ENCODE data around the gene NOTCH2.
"Not testable (repeated sequence)": the region's sequence is repeated elsewhere in the genome, so short reads cannot be mapped to it uniquely, and the experiment has no call there.

GRCh38 chr1:120109180-120109579 lies 39.7 kb upstream of the NOTCH2 start:
- TF ChIP-seq EZH2 (IDR thresholded peaks at IDR 0.05; ENCODE audit: borderline replicate concordance, low read depth, low read length); MTF1 (CRISPR knock-in tag; IDR thresholded peaks at IDR 0.05; ENCODE audit: borderline replicate concordance); JUNB (CRISPR knock-in tag; conservative IDR thresholded peaks at IDR 0.05); CREB1 (IDR thresholded peaks at IDR 0.05); CREB1 (CRISPR knock-in tag; IDR thresholded peaks at IDR 0.05); FOSL1 (tag; conservative IDR thresholded peaks at IDR 0.05); ZBTB11 (CRISPR knock-in tag; IDR thresholded peaks at IDR 0.05); ZNF280B (CRISPR knock-in tag; IDR thresholded peaks at IDR 0.05); ZNF24 (IDR thresholded peaks at IDR 0.05): not testable (repeated sequence)
- TF ChIP-seq, protein P1, sequence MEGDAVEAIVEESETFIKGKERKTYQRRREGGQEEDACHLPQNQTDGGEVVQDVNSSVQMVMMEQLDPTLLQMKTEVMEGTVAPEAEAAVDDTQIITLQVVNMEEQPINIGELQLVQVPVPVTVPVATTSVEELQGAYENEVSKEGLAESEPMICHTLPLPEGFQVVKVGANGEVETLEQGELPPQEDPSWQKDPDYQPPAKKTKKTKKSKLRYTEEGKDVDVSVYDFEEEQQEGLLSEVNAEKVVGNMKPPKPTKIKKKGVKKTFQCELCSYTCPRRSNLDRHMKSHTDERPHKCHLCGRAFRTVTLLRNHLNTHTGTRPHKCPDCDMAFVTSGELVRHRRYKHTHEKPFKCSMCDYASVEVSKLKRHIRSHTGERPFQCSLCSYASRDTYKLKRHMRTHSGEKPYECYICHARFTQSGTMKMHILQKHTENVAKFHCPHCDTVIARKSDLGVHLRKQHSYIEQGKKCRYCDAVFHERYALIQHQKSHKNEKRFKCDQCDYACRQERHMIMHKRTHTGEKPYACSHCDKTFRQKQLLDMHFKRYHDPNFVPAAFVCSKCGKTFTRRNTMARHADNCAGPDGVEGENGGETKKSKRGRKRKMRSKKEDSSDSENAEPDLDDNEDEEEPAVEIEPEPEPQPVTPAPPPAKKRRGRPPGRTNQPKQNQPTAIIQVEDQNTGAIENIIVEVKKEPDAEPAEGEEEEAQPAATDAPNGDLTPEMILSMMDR (IDR thresholded peaks at IDR 0.05 in 2 of 3, conservative IDR thresholded peaks at IDR 0.05 in 1 of 3; ENCODE audit: insufficient read depth in 2 of 3, low read depth in 1 of 3, low read length in 3 of 3) = not testable (repeated sequence)

All from K562 (cell line).